ENCODE data around the gene EHD4. TPM values are rescaled to one million over a fixed set of nuclear protein-coding genes. Genes with fewer than 3 reads are reported as not detected.
A peak's percentile ranks its signal among the peaks of the same experiment; 100 is the strongest.

EHD4 gene
- total RNA-seq, 1 donor from 2014 or later = 24.6 TPM

- peaks cover 53% of the 10 kb centered on the region for H3K4me1 ChIP-seq
- no peak for DNase-seq (ENCODE audit: extremely low spot score in 2 of 2)
- H3K36me3 ChIP-seq = no peaks in the 10 kb centered on the region
- no peak overlapping the region for H3K27ac ChIP-seq
- H3K4me3 ChIP-seq = no peak overlapping the region
- H3K27me3 ChIP-seq = no peaks in the 10 kb centered on the region
- intact Hi-C loops (cut with DNase I) = no loop called here
- TF ChIP-seq, protein P1, sequence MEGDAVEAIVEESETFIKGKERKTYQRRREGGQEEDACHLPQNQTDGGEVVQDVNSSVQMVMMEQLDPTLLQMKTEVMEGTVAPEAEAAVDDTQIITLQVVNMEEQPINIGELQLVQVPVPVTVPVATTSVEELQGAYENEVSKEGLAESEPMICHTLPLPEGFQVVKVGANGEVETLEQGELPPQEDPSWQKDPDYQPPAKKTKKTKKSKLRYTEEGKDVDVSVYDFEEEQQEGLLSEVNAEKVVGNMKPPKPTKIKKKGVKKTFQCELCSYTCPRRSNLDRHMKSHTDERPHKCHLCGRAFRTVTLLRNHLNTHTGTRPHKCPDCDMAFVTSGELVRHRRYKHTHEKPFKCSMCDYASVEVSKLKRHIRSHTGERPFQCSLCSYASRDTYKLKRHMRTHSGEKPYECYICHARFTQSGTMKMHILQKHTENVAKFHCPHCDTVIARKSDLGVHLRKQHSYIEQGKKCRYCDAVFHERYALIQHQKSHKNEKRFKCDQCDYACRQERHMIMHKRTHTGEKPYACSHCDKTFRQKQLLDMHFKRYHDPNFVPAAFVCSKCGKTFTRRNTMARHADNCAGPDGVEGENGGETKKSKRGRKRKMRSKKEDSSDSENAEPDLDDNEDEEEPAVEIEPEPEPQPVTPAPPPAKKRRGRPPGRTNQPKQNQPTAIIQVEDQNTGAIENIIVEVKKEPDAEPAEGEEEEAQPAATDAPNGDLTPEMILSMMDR (IDR thresholded peaks at IDR 0.05) = no peak
- peak; percentile 30 to 71 for TF ChIP-seq POLR2AphosphoS5 (IDR thresholded peaks at IDR 0.05; ENCODE audit: insufficient read depth in 1 of 2, low read depth in 1 of 2)
- TF ChIP-seq POLR2A (IDR thresholded peaks at IDR 0.05) = no peak
- H3K9me3 ChIP-seq = no peaks in the 10 kb centered on the region
Observed at GRCh38 chr15:41940441-41940857, 31.9 kb downstream of the EHD4 start.

GRCh38 chr15:41939986-41940385, 32.4 kb downstream of the EHD4 start:
- H3K9me3 ChIP-seq = no peaks in the 10 kb centered on the region
- no peak for DNase-seq (ENCODE audit: extremely low spot score in 2 of 2)
- H3K27ac ChIP-seq = no peak overlapping the region
- intact Hi-C loops (cut with DNase I) = no loop called here
- no peak for TF ChIP-seq POLR2AphosphoS5 (IDR thresholded peaks at IDR 0.05; ENCODE audit: insufficient read depth in 1 of 2, low read depth in 1 of 2)
- TF ChIP-seq, protein P1 (IDR thresholded peaks at IDR 0.05) = no peak
- no peak for TF ChIP-seq POLR2A (IDR thresholded peaks at IDR 0.05)
- H3K4me3 ChIP-seq = no peak overlapping the region
- peaks cover 55% of the 10 kb centered on the region for H3K4me1 ChIP-seq
- no peaks in the 10 kb centered on the region for H3K36me3 ChIP-seq
- H3K27me3 ChIP-seq = no peaks in the 10 kb centered on the region

DNA sequence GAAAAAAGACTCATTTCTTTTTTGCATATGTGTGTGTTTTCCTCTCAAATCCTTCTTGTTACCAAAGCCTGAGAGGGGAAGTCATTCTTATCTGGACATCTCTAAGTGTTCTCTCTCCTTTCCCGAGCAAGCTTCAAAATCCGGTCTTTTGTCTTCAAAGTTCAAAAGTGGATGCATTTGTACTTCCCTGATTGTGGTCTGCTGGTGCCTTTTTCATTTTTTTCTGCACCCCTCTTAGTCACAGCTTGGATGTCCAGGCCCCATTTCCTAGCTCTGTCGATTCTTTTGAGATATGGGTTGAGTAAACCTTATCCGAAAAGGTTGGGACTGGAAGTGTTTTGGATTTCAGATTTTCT, 34.8 kb downstream of the EHD4 start:
- no peak for TF ChIP-seq POLR2A (IDR thresholded peaks at IDR 0.05)
- no peak for TF ChIP-seq POLR2AphosphoS5 (IDR thresholded peaks at IDR 0.05; ENCODE audit: insufficient read depth in 1 of 2, low read depth in 1 of 2)
- TF ChIP-seq, protein P1 (IDR thresholded peaks at IDR 0.05) = no peak
- intact Hi-C loops (cut with DNase I) = no loop called here
- Histone ChIP-seq H3K36me3 (no peaks in the 10 kb centered on the region), H3K27me3 (no peaks in the 10 kb centered on the region), H3K27ac (peak overlapping the region; percentile 17), H3K4me3 (no peak overlapping the region), H3K9me3 (no peaks in the 10 kb centered on the region), H3K4me1 (peaks cover 60% of the 10 kb centered on the region)
- DNase-seq (ENCODE audit: extremely low spot score in 2 of 2) = no peak

DNA sequence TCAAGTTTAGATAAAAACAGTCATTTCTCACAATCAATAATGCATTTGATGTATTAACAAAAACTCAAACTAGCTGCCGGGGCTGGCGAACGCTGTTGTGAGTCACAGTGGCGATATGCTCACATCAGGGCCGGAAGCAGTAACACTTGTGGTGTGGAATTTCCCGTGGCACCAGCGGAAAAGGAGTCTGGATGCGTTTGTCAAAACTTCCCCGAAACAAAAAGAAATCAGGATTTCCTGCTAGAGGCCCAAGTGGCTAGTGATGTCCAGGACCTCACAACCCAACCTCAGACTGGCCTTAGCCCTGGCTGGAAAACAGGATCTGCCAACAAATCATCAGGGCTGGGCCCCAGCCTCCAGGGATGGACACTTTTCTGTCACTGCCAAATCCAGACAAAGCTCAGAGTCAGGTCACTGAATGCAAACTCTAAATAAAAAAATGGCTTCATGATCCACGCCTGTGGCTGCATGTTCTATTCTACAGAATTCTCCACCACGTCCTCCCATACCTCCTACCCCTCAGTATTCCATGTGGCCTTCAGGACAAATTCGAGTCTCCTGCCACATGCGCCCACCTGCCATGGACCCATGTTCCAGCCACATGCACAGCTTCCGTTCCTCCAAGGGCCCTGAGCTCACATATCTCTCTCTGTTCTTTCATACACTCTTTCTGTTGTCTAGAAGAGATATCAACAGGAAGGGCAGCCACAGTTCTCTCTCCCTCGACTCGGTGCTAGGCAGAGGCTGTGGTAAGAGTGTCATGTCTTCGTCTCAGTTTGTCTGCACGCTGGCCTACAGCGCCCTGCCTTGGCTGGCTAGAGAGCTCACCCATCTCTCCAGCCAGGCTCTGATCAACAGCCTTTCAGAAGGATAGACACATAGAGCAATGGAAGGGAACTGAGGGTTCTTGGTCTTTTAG, 35.4 kb downstream of the EHD4 start:
- Histone ChIP-seq H3K27me3 (no peaks in the 10 kb centered on the region), H3K27ac (peak overlapping the region; percentile 17), H3K4me1 (peaks cover 66% of the 10 kb centered on the region), H3K36me3 (no peaks in the 10 kb centered on the region), H3K9me3 (no peaks in the 10 kb centered on the region), H3K4me3 (no peak overlapping the region)
- DNase-seq (ENCODE audit: extremely low spot score in 2 of 2) = no peak
- peak; percentile 20 to 43 for TF ChIP-seq POLR2AphosphoS5 (IDR thresholded peaks at IDR 0.05; ENCODE audit: insufficient read depth in 1 of 2, low read depth in 1 of 2)
- no peak for TF ChIP-seq POLR2A (IDR thresholded peaks at IDR 0.05)
- TF ChIP-seq, protein P1 (IDR thresholded peaks at IDR 0.05) = no peak
- intact Hi-C loops (cut with DNase I) = no loop called here

DNA sequence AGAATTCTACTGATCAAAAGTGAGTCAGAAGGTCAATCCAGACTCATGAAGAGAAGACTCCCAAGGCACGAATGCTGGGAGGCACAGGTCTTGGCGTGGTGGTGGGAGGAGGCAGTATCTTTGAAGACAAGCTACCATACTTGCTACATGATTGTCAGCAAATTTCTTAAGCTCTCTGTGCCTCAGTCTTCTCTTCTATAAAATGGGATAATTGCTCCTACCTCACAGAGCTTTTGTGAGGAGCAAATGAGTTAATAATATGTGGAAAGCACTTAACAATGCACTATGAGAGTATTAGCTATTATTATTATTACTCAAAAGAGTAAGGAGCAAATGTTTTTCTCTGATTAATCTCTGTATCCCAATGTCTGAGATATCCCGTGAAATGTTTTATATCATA, 36.2 kb downstream of the EHD4 start:
- Histone ChIP-seq H3K36me3 (no peaks in the 10 kb centered on the region), H3K27ac (no peak overlapping the region), H3K27me3 (no peaks in the 10 kb centered on the region), H3K9me3 (no peaks in the 10 kb centered on the region), H3K4me3 (no peak overlapping the region), H3K4me1 (peaks cover 72% of the 10 kb centered on the region)
- TF ChIP-seq, protein P1 (IDR thresholded peaks at IDR 0.05) = no peak
- no peak for TF ChIP-seq POLR2AphosphoS5 (IDR thresholded peaks at IDR 0.05; ENCODE audit: insufficient read depth in 1 of 2, low read depth in 1 of 2)
- TF ChIP-seq POLR2A (IDR thresholded peaks at IDR 0.05) = no peak
- intact Hi-C loops (cut with DNase I) = no loop called here
- no peak for DNase-seq (ENCODE audit: extremely low spot score in 2 of 2)

Measured in vagina (tissue), 2 donors.